HG02943 (cell line): ENCODE results near the gene GPR157.

Source experiments
- ATAC-seq: cut with Tn5 transposase; IDR thresholded peaks from one replicate; pipeline ENCODE4 v1.9.1; 2021; ENCODE audit warnings: mild to moderate bottlenecking, low read depth, moderate library complexity; ENCODE audit not compliant: unreplicated experiment

The GPR157 gene

DNA sequence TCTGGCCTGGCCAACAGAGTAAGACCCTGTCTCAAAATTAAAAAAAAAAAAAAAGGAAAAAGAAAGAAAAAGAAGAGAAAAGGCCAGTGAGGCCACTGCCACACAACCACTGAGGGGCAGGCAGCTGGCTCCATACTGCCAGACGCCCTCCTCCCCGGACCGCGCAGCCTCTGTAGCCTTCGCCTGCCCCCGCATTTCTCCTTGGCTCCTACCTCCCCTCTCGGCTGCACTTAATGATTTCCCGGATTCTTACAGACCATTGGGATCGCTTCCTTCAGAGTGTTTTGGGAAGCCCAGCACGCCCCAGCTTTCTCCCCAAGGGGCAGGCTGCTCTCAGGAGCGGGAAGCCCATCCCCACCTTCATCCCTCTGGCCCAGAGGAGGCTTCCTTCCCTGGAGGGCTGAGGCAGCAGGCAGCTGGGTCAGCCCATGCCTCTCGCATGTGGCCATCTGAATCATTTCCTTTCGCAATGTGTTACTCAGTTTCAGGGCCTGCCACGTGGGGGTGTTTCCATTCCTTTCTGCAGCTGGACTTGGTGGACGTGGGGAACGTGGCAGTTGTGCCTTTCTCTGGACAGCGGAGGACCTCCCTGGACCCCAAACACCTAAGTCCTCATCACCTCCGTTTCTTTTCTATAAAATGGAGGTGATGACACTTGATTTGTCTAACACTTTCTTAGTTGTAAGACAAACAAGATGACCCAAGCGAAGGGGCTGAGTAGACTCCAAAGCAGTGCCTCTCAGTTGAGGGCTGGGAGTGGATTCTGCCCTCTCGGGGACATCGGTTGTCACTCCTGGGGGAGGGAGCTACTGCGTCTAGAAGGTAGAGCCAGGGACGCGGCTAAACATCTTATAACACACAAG, 61.7 kb downstream of the GPR157 start:
- no peak for ATAC-seq

DNA sequence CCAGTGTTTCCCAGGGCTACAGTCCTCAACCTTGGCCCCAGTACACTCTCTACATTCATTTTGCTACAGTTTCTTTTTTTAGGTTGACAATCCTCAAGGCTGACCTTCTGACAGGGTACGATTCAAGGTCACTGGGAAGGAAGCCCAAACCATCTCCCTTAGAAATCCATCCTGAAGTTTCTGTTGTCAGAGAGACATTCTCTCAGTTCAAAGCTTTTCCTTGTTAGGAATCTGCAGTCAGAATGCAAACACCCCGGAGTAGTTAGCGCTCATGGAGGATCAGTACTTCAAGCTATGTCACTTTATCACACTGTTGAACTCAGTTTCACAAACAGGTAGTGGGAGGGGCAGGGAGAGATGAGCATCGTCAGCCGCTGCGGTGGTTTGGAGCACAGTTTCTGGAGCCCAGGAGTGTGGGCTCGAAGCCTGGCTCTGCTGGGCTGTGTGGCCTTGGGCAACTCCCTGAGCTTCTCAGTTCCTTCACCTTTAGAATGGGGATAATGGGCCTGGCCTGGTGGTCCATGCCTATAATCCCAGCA, 63.6 kb downstream of the GPR157 start:
- ATAC-seq, result no peak

DNA sequence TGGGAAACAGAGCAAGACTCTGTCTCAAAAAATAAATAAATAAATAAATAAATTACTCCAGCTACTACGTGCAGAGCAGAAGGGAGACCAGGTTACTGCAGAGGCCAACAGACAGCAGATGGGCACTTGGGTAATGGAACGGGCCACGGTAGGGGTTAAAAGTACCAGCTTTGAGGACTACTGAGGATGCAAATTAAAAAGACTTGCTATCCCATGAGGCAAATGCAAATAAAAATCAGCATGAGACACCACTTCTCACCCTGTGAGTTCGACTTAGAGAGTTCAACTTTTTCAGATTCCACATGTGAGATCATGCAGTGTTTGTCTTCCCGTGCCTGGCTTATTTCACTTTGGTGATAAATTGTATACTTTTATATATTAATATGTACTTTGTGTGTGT, 66.1 kb downstream of the GPR157 start:
- no peak for ATAC-seq

DNA sequence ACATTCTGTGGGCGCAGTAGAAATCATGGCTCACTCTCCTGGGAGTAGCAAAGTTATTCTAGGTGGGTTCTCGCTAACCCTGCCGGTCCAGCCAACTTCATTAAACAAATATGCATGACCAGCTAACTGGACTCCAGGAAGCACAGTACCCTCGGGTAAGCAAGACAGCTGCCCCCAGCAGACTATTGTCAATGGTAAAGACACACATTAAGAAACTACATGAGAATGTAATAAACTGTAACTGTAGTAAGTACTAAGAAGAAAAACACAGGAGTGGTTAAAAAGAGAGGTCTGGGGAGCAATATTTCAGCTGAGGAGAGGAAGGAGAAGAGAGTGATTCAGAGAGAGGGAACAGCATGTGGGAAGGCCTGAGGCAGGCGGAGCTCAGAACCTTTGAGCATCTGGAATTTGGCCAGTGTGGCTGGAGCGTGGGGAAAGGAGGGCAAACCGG, 66.9 kb downstream of the GPR157 start:
- ATAC-seq, result no peak

DNA sequence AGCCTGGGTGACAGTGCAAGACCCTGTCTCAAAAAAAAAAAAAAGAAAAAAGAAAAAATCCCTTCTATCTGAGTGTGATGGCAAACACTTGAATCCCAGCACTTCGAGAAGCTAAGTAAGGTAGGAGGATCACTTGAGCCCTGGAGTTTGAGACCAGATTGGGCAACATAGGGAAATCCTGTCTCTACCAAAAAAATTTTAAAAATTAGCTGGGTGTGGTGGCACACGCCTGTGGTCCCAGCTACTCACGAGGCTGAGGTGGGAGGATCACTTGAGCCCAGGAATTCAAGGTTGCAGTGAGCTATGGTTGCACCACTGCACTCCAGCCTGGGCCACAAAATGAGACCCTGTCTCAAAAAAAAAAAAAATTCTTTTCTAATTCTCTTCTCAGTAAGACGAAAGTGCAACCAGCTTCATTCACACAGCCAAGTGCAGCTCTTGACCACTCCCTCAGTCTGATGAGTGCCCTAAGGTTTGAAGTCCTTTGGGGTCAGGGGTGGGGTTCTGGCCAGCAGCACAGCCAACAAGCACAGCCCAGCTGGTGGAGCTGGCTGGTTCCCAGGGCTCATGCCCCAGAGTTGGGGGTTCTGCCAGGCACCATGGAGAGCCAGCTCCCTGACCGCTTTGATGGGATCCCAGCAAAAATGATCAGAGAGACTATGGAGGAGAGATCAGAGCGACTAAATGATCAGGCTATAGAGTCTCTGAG, 67.5 kb downstream of the GPR157 start:
- ATAC-seq, result no peak

DNA sequence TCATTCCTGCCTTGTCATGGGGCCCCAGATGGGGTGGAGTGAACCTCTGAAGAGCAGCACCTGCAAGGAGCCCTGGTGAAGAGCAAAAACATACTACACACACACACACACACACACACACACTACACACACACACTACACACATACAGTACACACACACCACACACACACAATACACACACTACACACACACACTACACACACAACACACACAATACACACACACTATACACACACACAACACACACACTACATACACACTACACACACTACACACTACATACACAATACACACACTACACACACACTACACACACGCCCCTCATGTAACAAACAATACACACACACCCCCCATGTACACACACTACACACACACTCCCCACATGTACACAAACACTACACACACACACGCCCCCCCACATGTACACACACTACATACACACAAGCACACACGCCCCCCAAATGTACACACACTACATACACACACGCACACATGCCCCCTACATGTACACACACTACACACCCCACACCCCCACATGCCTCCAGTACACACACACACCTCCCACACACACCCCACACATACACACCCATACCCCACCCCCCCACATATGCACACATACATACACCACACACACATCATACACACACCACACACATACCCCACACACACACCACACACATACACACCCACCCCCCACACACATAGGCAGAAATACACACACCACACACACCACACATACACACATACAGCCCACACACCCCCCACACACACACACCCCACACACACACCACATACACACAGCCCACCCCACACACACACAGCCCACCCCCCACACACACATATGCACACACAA, 68.8 kb downstream of the GPR157 start:
- ATAC-seq, result no peak

DNA sequence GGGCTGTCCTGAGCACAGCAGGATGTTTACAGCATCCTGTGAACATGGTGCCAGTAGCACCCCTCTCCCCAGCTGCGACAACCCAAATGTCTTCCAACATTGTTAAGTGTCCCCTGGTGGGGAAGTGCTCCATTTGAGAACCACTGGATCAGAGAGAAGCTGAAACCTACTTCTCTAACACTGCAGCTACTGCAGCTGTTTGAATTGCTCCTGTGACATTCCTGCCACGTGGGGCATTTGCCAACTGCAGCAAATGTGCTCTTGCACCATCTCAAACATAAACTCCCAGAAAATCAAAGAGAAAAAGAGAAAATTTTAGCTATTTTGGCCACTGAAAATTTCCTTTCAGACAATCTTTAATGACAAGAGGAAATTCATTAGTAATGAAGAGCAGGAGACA, 70.4 kb downstream of the GPR157 start:
- no peak for ATAC-seq

DNA sequence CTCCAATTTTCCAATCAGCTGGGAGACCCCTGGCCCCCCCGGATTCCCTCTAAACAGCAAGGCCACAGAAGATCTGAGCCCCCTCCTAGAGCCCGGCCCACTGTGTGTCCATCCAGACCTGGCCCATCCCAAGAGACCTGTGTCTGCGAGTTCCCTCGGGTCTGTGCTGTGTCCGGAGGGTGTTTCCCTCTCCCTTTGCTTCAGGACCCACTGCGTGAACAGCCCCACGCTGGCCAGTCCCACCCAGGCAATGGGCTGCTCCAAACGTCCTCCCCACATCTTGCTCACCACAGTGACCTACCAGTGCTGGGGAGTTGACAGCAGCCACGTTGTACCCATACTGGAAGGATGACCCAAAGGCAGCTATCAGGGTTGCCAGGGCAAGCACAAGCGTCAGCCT, 71.1 kb downstream of the GPR157 start:
- ATAC-seq, result no peak

DNA sequence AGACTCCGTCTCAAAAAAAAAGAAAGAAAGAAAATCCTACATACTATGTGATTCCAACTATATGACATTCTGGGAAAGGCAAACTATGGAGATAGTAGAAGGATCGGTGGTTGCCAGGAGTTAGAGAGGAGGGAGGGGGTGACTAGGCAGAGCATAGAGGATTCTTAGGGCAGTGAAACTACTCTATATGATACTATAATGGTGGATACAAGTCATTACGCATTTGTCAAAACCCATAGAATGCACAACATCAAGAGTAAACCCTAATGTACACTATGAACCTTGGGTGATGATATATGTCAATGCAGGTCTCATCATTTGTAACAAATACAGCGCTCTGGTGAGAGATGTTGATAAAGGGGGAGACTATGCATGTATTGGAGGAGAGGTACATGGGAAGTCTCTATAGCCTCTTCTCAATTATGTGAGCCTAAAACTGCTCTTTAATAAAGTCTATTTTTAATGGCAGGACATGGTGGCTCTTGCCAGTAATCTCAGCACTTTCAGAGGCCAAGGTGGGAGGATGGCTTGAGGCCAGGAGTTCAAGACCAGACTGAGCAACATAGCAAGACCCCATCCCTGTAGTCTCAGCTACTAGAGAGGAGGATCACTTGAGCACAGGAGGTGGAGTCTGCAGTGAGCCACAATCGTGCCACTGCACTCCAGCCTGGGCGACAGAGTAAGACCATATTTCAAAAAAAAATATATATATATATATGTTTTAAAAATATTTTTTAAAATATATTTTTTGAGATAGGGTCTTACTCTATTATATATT, 76.4 kb downstream of the GPR157 start:
- no peak for ATAC-seq

DNA sequence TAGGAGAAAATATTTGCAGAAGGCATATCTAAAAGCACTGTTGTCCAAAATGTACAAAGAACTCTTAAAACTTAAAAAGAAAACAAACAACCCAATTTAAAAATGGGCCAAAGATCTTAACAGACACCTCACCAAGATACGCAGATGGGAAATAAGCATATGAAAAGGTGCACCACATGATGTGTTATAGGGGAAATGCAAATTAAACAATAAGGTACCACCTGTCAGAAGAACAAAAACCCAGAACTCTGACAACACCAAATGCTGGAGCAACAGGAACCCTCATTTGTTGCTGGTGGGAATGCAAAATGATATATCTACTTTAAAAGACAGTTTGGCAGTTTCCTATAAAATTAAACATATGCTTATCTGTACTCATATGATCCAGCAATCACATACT, 77.5 kb downstream of the GPR157 start:
- ATAC-seq, result no peak

DNA sequence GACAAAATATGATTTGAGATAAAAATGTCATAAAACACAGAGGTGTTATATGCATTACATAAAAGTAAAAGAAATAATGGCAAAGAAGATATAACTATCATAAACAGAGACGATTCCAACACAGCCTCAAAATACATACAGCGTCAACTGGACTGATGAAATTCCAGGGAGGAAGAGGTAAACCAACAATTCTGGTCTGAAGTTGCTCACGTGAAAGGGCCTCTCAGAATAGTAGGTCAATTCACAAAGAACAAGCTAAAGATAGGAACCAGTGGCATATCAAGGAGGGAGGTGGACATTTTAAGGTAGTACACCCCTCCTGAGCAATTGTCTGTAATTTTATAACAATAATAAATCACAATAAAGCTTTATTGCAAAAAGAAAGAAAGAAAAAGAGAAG, 78.1 kb downstream of the GPR157 start:
- ATAC-seq, result no peak
